Fibroblast of lung (primary cell): Measurements from ENCODE around the gene HCN2. TPM values are rescaled to one million over a fixed set of nuclear protein-coding genes. Genes with fewer than 3 reads are reported as not detected.

Experiments used
- DNase-seq, 2 donors: peaks; one replicate each; pipeline versions ENCODE4 v3.0.0 to v3.0.0-alpha.2; 2010; ENCODE audit warnings: low read depth in 2 of 2
- H2AFZ ChIP-seq: 2 replicates; pipeline ENCODE4 v1.5.1; 2012; ENCODE audit warnings: low read length, control low read depth, inconsistent platforms
- H3K27ac ChIP-seq: 2 replicates; pipeline ENCODE4 v1.5.1; 2011; ENCODE audit warnings: low read length, control low read depth; ENCODE audit not compliant: insufficient read depth
- H3K27me3 ChIP-seq: 2 replicates; pipeline ENCODE4 v1.5.1; 2011; ENCODE audit warnings: mild to moderate bottlenecking, low read length; ENCODE audit not compliant: control insufficient read depth, insufficient read depth
- H3K36me3 ChIP-seq: 2 replicates; pipeline ENCODE4 v1.5.1; 2011; ENCODE audit warnings: low read length; ENCODE audit not compliant: control insufficient read depth, insufficient read depth
- H3K4me1 ChIP-seq: 2 replicates; pipeline ENCODE4 v1.5.1; 2011; ENCODE audit warnings: low read length; ENCODE audit not compliant: control insufficient read depth, insufficient read depth; ENCODE audit errors: extremely low read depth
- H3K4me2 ChIP-seq: 2 replicates; pipeline ENCODE4 v1.5.1; 2011; ENCODE audit warnings: low read length, control low read depth; ENCODE audit not compliant: insufficient read depth; ENCODE audit errors: extremely low read depth
- H3K4me3 ChIP-seq, 4 experiments: fragments of 200-600 bp in 1 of 4; sonication (generic) in 1 of 4; replicated peaks in 1 of 4; 2 replicates each; pipeline ENCODE4 v1.5.1; 2011 to 2016; ENCODE audit warnings: low read length in 4 of 4, low read depth in 3 of 4, mild to moderate bottlenecking in 3 of 4, control low read depth in 2 of 4, inconsistent platforms in 1 of 4, mixed read lengths in 1 of 4; ENCODE audit not compliant: insufficient read depth in 1 of 4; ENCODE audit errors: control extremely low read depth in 1 of 4
- H3K79me2 ChIP-seq: 2 replicates; pipeline ENCODE4 v1.5.1; 2012; ENCODE audit warnings: mild to moderate bottlenecking, low read length, inconsistent platforms; ENCODE audit not compliant: control insufficient read depth, insufficient read depth
- H3K9ac ChIP-seq: 2 replicates; pipeline ENCODE4 v1.5.1; 2011; ENCODE audit warnings: mild to moderate bottlenecking, low read length, control low read depth; ENCODE audit not compliant: insufficient read depth
- H3K9me3 ChIP-seq: 2 replicates; pipeline ENCODE4 v1.5.1; 2012; ENCODE audit warnings: low read depth, low read length; ENCODE audit not compliant: control insufficient read depth, insufficient read depth
- H4K20me1 ChIP-seq: 2 replicates; pipeline ENCODE4 v1.5.1; 2011; ENCODE audit warnings: low read length; ENCODE audit not compliant: control insufficient read depth, insufficient read depth; ENCODE audit errors: extremely low read depth
- CTCF ChIP-seq, 2 donors: IDR thresholded peaks in 1 of 2; conservative IDR thresholded peaks in 1 of 2; 1 replicate in 1 of 2; 2 replicates in 1 of 2; pipeline ENCODE4 v1.5.1; 2011 to 2012; ENCODE audit warnings: low read length in 2 of 2, control low read depth in 1 of 2, inconsistent platforms in 1 of 2, low read depth in 1 of 2, mild to moderate bottlenecking in 1 of 2
- EZH2 ChIP-seq: IDR thresholded peaks from 2 replicates; pipeline ENCODE4 v1.5.1; 2012; ENCODE audit warnings: low read length, control low read depth, mild to moderate bottlenecking; ENCODE audit errors: missing control alignments
- polyA plus RNA-seq, 2 donors: library from polyadenylated mRNA; depleted of rRNA in 1 of 2; stranded (reverse) in 1 of 2; unstranded in 1 of 2; fragments of >200 nt; gene quantifications; 2 replicates each; pipeline ENCODE4 v1.2.1, GENCODE V29; 2011 to 2012; ENCODE audit warnings: missing spikeins in 1 of 2
- total RNA-seq: library from RNA; depleted of rRNA; stranded (reverse); fragments of >200 nt; gene quantifications from 2 replicates; pipeline ENCODE4 v1.2.1, GENCODE V29; 2014

The HCN2 gene
- total and polyA plus RNA-seq, 2 donors (not counting 1 experiment from before 2014, with no cell fraction given), result 0.49 to 0.50 TPM

GRCh38 chr19:610071-610800 lies 20.6 kb downstream of the HCN2 start:
- Histone ChIP-seq H3K27me3 (no peaks in the 10 kb centered on the region), H2AFZ (no peak overlapping the region), H3K4me1 (peaks cover 9% of the 10 kb centered on the region), H3K9me3 (no peaks in the 10 kb centered on the region), H3K79me2 (no peaks in the 10 kb centered on the region), H3K36me3 (no peaks in the 10 kb centered on the region), H3K4me2 (no peak overlapping the region), H4K20me1 (no peaks in the 10 kb centered on the region), H3K27ac (peak overlapping the region; percentile 78), H3K9ac (no peak overlapping the region), H3K4me3 (no peak overlapping the region)
- no peak for DNase-seq
- TF ChIP-seq CTCF (conservative IDR thresholded peaks at IDR 0.05 in 1 of 2, IDR thresholded peaks at IDR 0.05 in 1 of 2; ENCODE audit: low read depth in 1 of 2, low read length in 2 of 2) (no peak), EZH2 (no peak)

- peak; percentile 69 to 89 for DNase-seq
- peaks cover 9% of the 10 kb centered on the region for H3K4me1 ChIP-seq
- H4K20me1 ChIP-seq, result no peaks in the 10 kb centered on the region
- no peak for TF ChIP-seq CTCF (conservative IDR thresholded peaks at IDR 0.05 in 1 of 2, IDR thresholded peaks at IDR 0.05 in 1 of 2; ENCODE audit: low read depth in 1 of 2, low read length in 2 of 2)
- H3K4me2 ChIP-seq, result peak overlapping the region; percentile 54
- no peak overlapping the region for H3K4me3 ChIP-seq
- H3K9ac ChIP-seq, result peak overlapping the region; percentile 60
- peak overlapping the region; percentile 47 for H2AFZ ChIP-seq
- no peaks in the 10 kb centered on the region for H3K9me3 ChIP-seq
- H3K27ac ChIP-seq, result peak overlapping the region; percentile 78
- H3K79me2 ChIP-seq, result no peaks in the 10 kb centered on the region
- no peaks in the 10 kb centered on the region for H3K36me3 ChIP-seq
- H3K27me3 ChIP-seq, result no peaks in the 10 kb centered on the region
These were observed 21.3 kb downstream of the HCN2 start for GRCh38 chr19:610801-611480.

- Histone ChIP-seq H3K9me3 (no peaks in the 10 kb centered on the region), H3K27me3 (no peaks in the 10 kb centered on the region), H4K20me1 (no peaks in the 10 kb centered on the region), H3K79me2 (no peaks in the 10 kb centered on the region), H2AFZ (no peak overlapping the region), H3K36me3 (no peaks in the 10 kb centered on the region), H3K4me2 (no peak overlapping the region), H3K27ac (peak overlapping the region; percentile 78), H3K9ac (no peak overlapping the region), H3K4me3 (no peak overlapping the region), H3K4me1 (peaks cover 9% of the 10 kb centered on the region)
- peak; percentile 87 to 99 for DNase-seq
- no peak for TF ChIP-seq CTCF (conservative IDR thresholded peaks at IDR 0.05 in 1 of 2, IDR thresholded peaks at IDR 0.05 in 1 of 2; ENCODE audit: low read depth in 1 of 2, low read length in 2 of 2)
- TF ChIP-seq EZH2, result no peak
These were observed 21.8 kb downstream of the HCN2 start for GRCh38 chr19:611481-611868.
